Epithelial cell of proximal tubule (primary cell): Measurements from ENCODE around the gene LYPD4. TPM values are rescaled to one million over a fixed set of nuclear protein-coding genes. Genes with fewer than 3 reads are reported as not detected.

ENCODE experiments used
- DNase-seq: peaks from one replicate; pipeline ENCODE4 v3.0.0-alpha.2; 2011; ENCODE audit warnings: low read depth
- H3K4me3 ChIP-seq: 2 replicates; pipeline ENCODE4 v1.5.1; 2011; ENCODE audit warnings: low read depth, mild to moderate bottlenecking, low read length
- CTCF ChIP-seq: conservative IDR thresholded peaks from 2 replicates; pipeline ENCODE4 v1.5.1; 2012; ENCODE audit warnings: low read depth, mild to moderate bottlenecking, low read length
- total RNA-seq: library from RNA; depleted of rRNA; stranded (reverse); fragments of >200 nt; gene quantifications from 2 replicates; pipeline ENCODE4 v1.2.3, GENCODE V29; 2015

Gene LYPD4
- total RNA-seq, 1 donor from 2014 or later, result not detected

GRCh38 chr19:41860419-41861115 lies 16.1 kb upstream of the LYPD4 start:
- DNase-seq, result no peak
- peak overlapping the region; percentile 99 for H3K4me3 ChIP-seq
- no peak for TF ChIP-seq CTCF

GRCh38 chr19:41859618-41860418 lies 15.3 kb upstream of the LYPD4 start, which contains the start of gene RPS19:
TSS of gene RPS19 (plus strand) at chr19:41860255. CDS start at chr19:41860775, 520 bp downstream.
- DNase-seq, result peak; percentile 86
- TF ChIP-seq CTCF, result peak; percentile 56

GRCh38 chr19:41859213-41859617 lies 14.7 kb upstream of the LYPD4 start:
- peak overlapping the region; percentile 99 for H3K4me3 ChIP-seq
- no peak for TF ChIP-seq CTCF

More at GRCh38 chr19:41859618-41860418, 15.3 kb upstream of the LYPD4 start, which contains the start of gene RPS19:
- peak within 1 kb of the TSS; percentile 99 for H3K4me3 ChIP-seq

GRCh38 chr19:41853768-41854167 lies 9.3 kb upstream of the LYPD4 start:
- no peak overlapping the region for H3K4me3 ChIP-seq
- no peak for TF ChIP-seq CTCF
- no peak for DNase-seq

More at GRCh38 chr19:41859213-41859617, 14.7 kb upstream of the LYPD4 start:
- no peak for DNase-seq

GRCh38 chr19:41853344-41853743 lies 8.9 kb upstream of the LYPD4 start:
- TF ChIP-seq CTCF, result no peak
- no peak overlapping the region for H3K4me3 ChIP-seq
- no peak for DNase-seq

GRCh38 chr19:41851456-41851855 lies 7.0 kb upstream of the LYPD4 start:
- no peak for DNase-seq
- TF ChIP-seq CTCF, result no peak
- H3K4me3 ChIP-seq, result no peak overlapping the region
